ENCODE data around the gene ERCC1. TPM values are rescaled to one million over a fixed set of nuclear protein-coding genes. Genes with fewer than 3 reads are reported as not detected.

The ERCC1 gene
- total and polyA plus RNA-seq, 3 experiments from 2014 or later = 47.5 to 82.6 (median 75.7) TPM

GRCh38 chr19:45358213-45358792 lies 65.4 kb downstream of the ERCC1 start:
- Mint-ChIP-seq H3K27me3 (no peaks in the 10 kb centered on the region), H3K36me3 (peaks cover 4 to 65% (median 9%) of the 10 kb centered on the region in 3 donors), H3K27ac (no peak overlapping the region), H3K4me3 (no peak overlapping the region), H3K9me3 (no peaks in the 10 kb centered on the region), H3K4me1 (peaks cover 0 to 6% (median 0%) of the 10 kb centered on the region in 3 donors)
- Histone ChIP-seq H3K9me3 (ENCODE audit: low read length) (no peaks in the 10 kb centered on the region), H3K36me3 (ENCODE audit: insufficient read depth, low read length) (no peaks in the 10 kb centered on the region), H3K27ac (ENCODE audit: low read depth, low read length) (no peak overlapping the region), H3K4me3 (ENCODE audit: low read length) (no peak overlapping the region), H3K4me1 (ENCODE audit: insufficient read depth, low read length) (no peaks in the 10 kb centered on the region), H3K27me3 (ENCODE audit: insufficient read depth, low read length, poor library complexity, severe bottlenecking) (no peaks in the 10 kb centered on the region)
- ChIA-PET CTCF (no interaction called here), POLR2A (no interaction called here)
- no peak for DNase-seq

GRCh38 chr19:45357445-45357783 lies 66.3 kb downstream of the ERCC1 start:
- ChIA-PET POLR2A (no interaction called here), CTCF (no interaction called here)
- H3K4me1 ChIP-seq (ENCODE audit: insufficient read depth, low read length) = no peaks in the 10 kb centered on the region
- H3K4me1 Mint-ChIP-seq = peaks cover 0 to 6% (median 0%) of the 10 kb centered on the region in 3 donors
- H3K36me3 ChIP-seq (ENCODE audit: insufficient read depth, low read length) = no peaks in the 10 kb centered on the region
- no peak overlapping the region for H3K4me3 Mint-ChIP-seq
- H3K9me3 ChIP-seq (ENCODE audit: low read length) = no peaks in the 10 kb centered on the region
- no peak for DNase-seq
- no peak overlapping the region for H3K27ac ChIP-seq (ENCODE audit: low read depth, low read length)
- no peaks in the 10 kb centered on the region for H3K9me3 Mint-ChIP-seq
- no peaks in the 10 kb centered on the region for H3K27me3 ChIP-seq (ENCODE audit: insufficient read depth, low read length, poor library complexity, severe bottlenecking)
- no peaks in the 10 kb centered on the region for H3K27me3 Mint-ChIP-seq
- H3K36me3 Mint-ChIP-seq = peaks cover 4 to 69% (median 9%) of the 10 kb centered on the region in 3 donors
- no peak overlapping the region for H3K27ac Mint-ChIP-seq
- no peak overlapping the region for H3K4me3 ChIP-seq (ENCODE audit: low read length)

Other genes with a start within 250 kb of the ERCC1 start
- gene TRAPPC6A, start 245.7 kb downstream of the ERCC1 start, total RNA-seq = 10 to 100 TPM; 22.7 to 24.3 TPM
- gene TRAPPC6A, start 245.7 kb downstream of the ERCC1 start, polyA plus RNA-seq = 151 TPM
- gene BLOC1S3, start 245.1 kb downstream of the ERCC1 start, total RNA-seq = 10 to 100 TPM; 12.4 TPM
- gene BLOC1S3, start 245.1 kb downstream of the ERCC1 start, polyA plus RNA-seq = 19.9 TPM
- not detected for gene EXOC3L2, start 178.5 kb downstream of the ERCC1 start, total RNA-seq
- not detected for gene EXOC3L2, start 178.5 kb downstream of the ERCC1 start, polyA plus RNA-seq
- 10 to 100 TPM; 20.2 to 21.2 TPM for gene MARK4, start 172.6 kb downstream of the ERCC1 start, total RNA-seq
- 2.6 TPM for gene MARK4, start 172.6 kb downstream of the ERCC1 start, polyA plus RNA-seq
- not detected for gene CKM, start 101.0 kb downstream of the ERCC1 start, total RNA-seq
- 0.13 TPM for gene CKM, start 101.0 kb downstream of the ERCC1 start, polyA plus RNA-seq
- gene KLC3, start 83.2 kb downstream of the ERCC1 start, total RNA-seq = not detected
- not detected for gene KLC3, start 83.2 kb downstream of the ERCC1 start, polyA plus RNA-seq
- 10 to 100 TPM; 22.0 to 23.9 TPM for gene ERCC2, start 53.3 kb downstream of the ERCC1 start, total RNA-seq
- 7.8 TPM for gene ERCC2, start 53.3 kb downstream of the ERCC1 start, polyA plus RNA-seq
- 1 to 10 TPM; 3.9 to 4.3 TPM for gene PPP1R13L, start 18.8 kb downstream of the ERCC1 start, total RNA-seq
- 0.83 TPM for gene PPP1R13L, start 18.8 kb downstream of the ERCC1 start, polyA plus RNA-seq
- 10 to 100 TPM; 26.5 to 27.4 TPM for gene POLR1G, start 17.3 kb downstream of the ERCC1 start, total RNA-seq
- 2.2 TPM for gene POLR1G, start 17.3 kb downstream of the ERCC1 start, polyA plus RNA-seq
- 10 to 100 TPM; 21.6 to 22.1 TPM for gene FOSB, start 44.1 kb upstream of the ERCC1 start, total RNA-seq
- gene FOSB, start 44.1 kb upstream of the ERCC1 start, polyA plus RNA-seq = 48.2 TPM
- gene RTN2, start 73.1 kb upstream of the ERCC1 start, total RNA-seq = 1 to 10 TPM; 2.7 to 3.7 TPM
- 0.71 TPM for gene RTN2, start 73.1 kb upstream of the ERCC1 start, polyA plus RNA-seq
- 1 to 10 TPM; 2.5 to 3.3 TPM for gene PPM1N, start 74.5 kb upstream of the ERCC1 start, total RNA-seq
- gene PPM1N, start 74.5 kb upstream of the ERCC1 start, polyA plus RNA-seq = 4.6 TPM
- 100 to 1,000 TPM; 154 to 170 TPM for gene VASP, start 83.6 kb upstream of the ERCC1 start, total RNA-seq
- gene VASP, start 83.6 kb upstream of the ERCC1 start, polyA plus RNA-seq = 61.8 TPM
- 10 to 100 TPM; 14.2 to 17.5 TPM for gene OPA3, start 160.9 kb upstream of the ERCC1 start, total RNA-seq
- 18.1 TPM for gene OPA3, start 160.9 kb upstream of the ERCC1 start, polyA plus RNA-seq
- not detected for gene GPR4, start 178.3 kb upstream of the ERCC1 start, total RNA-seq
- not detected for gene GPR4, start 178.3 kb upstream of the ERCC1 start, polyA plus RNA-seq
- gene EML2, start 215.5 kb upstream of the ERCC1 start, total RNA-seq = 100 to 1,000 TPM; 122 to 128 TPM
- gene EML2, start 215.5 kb upstream of the ERCC1 start, polyA plus RNA-seq = 18.8 TPM
- 1 to 10 TPM; 1.7 to 1.9 TPM for gene GIPR, start 244.3 kb upstream of the ERCC1 start, total RNA-seq
- gene GIPR, start 244.3 kb upstream of the ERCC1 start, polyA plus RNA-seq = 0.21 TPM

All from CD8-positive, alpha-beta memory T cell (primary cell).